Trophoblast cell (in vitro differentiated cells and primary cell): ENCODE results near the gene PHC1.
A peak's percentile ranks its signal among the peaks of the same experiment; 100 is the strongest.

Experiments used
- DNase-seq, 2 donors: peaks; one replicate each; pipeline ENCODE4 v3.0.0-alpha.2; 2016
- H2AFZ ChIP-seq: 2 replicates; pipeline ENCODE4 v1.6.1; 2013; ENCODE audit warnings: low read length, moderate library complexity, mild to moderate bottlenecking; ENCODE audit not compliant: insufficient read depth, poor library complexity
- H2AK5ac ChIP-seq: 2 replicates; pipeline ENCODE4 v1.6.1; 2013; ENCODE audit warnings: mild to moderate bottlenecking, low read length
- H2BK120ac ChIP-seq: 2 replicates; pipeline ENCODE4 v1.6.1; 2013; ENCODE audit warnings: low read length, mild to moderate bottlenecking, moderate library complexity; ENCODE audit not compliant: insufficient read depth, poor library complexity
- H2BK12ac ChIP-seq: 2 replicates; pipeline ENCODE4 v1.6.1; 2013; ENCODE audit warnings: mild to moderate bottlenecking, low read length, moderate library complexity
- H2BK5ac ChIP-seq: 2 replicates; pipeline ENCODE4 v1.6.1; 2013; ENCODE audit warnings: low read length, low read depth, moderate library complexity, mild to moderate bottlenecking; ENCODE audit not compliant: poor library complexity
- H3K14ac ChIP-seq: 2 replicates; pipeline ENCODE4 v1.6.1; 2013; ENCODE audit warnings: mild to moderate bottlenecking, low read length
- H3K18ac ChIP-seq: 2 replicates; pipeline ENCODE4 v1.6.1; 2013; ENCODE audit warnings: mild to moderate bottlenecking, low read length
- H3K23ac ChIP-seq: 2 replicates; pipeline ENCODE4 v1.6.1; 2013; ENCODE audit warnings: low read length
- H3K27ac ChIP-seq: 2 replicates; pipeline ENCODE4 v1.5.1; 2013; ENCODE audit warnings: low read depth, mild to moderate bottlenecking, inconsistent platforms, low read length, moderate library complexity
- H3K27me3 ChIP-seq: 2 replicates; pipeline ENCODE4 v1.6.1; 2013; ENCODE audit warnings: inconsistent platforms, mild to moderate bottlenecking, low read length, moderate library complexity; ENCODE audit not compliant: insufficient read depth
- H3K36me3 ChIP-seq, 2 experiments: 1 replicate in 1 of 2; 2 replicates in 1 of 2; pipeline ENCODE4 v1.6.1; 2013; ENCODE audit warnings: low read length in 2 of 2, mild to moderate bottlenecking in 2 of 2, moderate library complexity in 1 of 2; ENCODE audit not compliant: insufficient read depth in 2 of 2, control insufficient read depth in 1 of 2
- H3K4ac ChIP-seq: 2 replicates; pipeline ENCODE4 v1.6.1; 2013; ENCODE audit warnings: low read depth, mild to moderate bottlenecking, low read length, moderate library complexity
- H3K4me1 ChIP-seq, 2 experiments: 1 replicate in 1 of 2; 2 replicates in 1 of 2; pipeline ENCODE4 v1.6.1; 2013; ENCODE audit warnings: low read length in 2 of 2, mild to moderate bottlenecking in 2 of 2, moderate library complexity in 1 of 2; ENCODE audit not compliant: insufficient read depth in 2 of 2, control insufficient read depth in 1 of 2
- H3K4me2 ChIP-seq: 2 replicates; pipeline ENCODE4 v1.6.1; 2013; ENCODE audit warnings: inconsistent platforms, mild to moderate bottlenecking, low read length, moderate library complexity
- H3K4me3 ChIP-seq: 2 replicates; pipeline ENCODE4 v1.5.1; 2013; ENCODE audit warnings: mild to moderate bottlenecking, low read depth, low read length, inconsistent platforms
- H3K79me1 ChIP-seq: one replicate; pipeline ENCODE4 v1.6.1; 2013; ENCODE audit warnings: low read length
- H3K79me2 ChIP-seq: 2 replicates; pipeline ENCODE4 v1.6.1; 2013; ENCODE audit warnings: low read length, mild to moderate bottlenecking; ENCODE audit not compliant: control insufficient read depth, insufficient read depth, poor library complexity
- H3K9ac ChIP-seq: 2 replicates; pipeline ENCODE4 v1.6.1; 2013; ENCODE audit warnings: mild to moderate bottlenecking, low read length
- H3K9me3 ChIP-seq: 2 replicates; pipeline ENCODE4 v1.6.1; 2013; ENCODE audit warnings: low read depth, mild to moderate bottlenecking, control low read depth, inconsistent platforms, low read length; ENCODE audit not compliant: insufficient read depth
- H4K12ac ChIP-seq: 2 replicates; pipeline ENCODE4 v1.6.1; 2013; ENCODE audit warnings: low read depth, mild to moderate bottlenecking, low read length, moderate library complexity
- H4K8ac ChIP-seq: 2 replicates; pipeline ENCODE4 v1.6.1; 2013; ENCODE audit warnings: low read depth, mild to moderate bottlenecking, low read length, moderate library complexity
- H4K91ac ChIP-seq: one replicate; pipeline ENCODE4 v1.6.1; 2013; ENCODE audit warnings: low read depth, mild to moderate bottlenecking, low read length, moderate library complexity
- WGBS: extraction: QIAGEN DNeasy Blood & Tissue Kit; methylation state at CpG from one replicate; pipeline ENCODE4 v1.1.7; 2013; ENCODE audit warnings: missing lambda C conversion rate; ENCODE audit not compliant: insufficient read length, insufficient coverage; ENCODE audit errors: extremely low coverage; 5-methylcytosine and 5-hydroxymethylcytosine counted together

PHC1 gene

DNA sequence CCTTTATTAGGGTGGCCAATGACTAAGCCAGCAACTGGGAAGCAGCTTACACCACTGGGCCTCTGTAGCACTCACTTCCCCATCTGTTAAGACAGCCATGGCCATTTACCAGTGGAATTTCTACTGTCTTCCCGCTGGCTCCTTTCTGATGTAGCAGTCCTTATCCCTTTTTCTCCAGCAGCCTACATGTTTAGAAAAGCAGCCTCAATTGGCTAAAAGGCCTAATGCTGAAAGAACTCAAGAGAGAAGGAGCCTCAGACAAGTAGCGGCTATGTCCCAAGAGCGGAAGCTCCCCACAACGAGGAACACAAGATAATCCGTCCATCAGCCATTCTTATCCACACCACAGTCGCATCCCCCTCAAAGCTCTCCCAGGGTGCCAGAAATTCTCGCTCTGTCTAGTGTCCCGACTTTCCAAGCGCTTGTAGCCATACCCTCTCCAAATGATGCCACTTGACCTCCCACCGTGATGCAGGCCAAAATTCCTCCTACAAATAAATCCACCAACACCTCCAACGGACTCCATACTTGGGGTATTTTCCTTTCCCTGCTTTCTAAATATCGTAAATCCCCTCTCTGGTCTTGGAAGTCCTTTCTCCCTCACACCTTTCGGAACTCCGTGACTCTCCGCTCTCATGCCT, 34.5 kb downstream of the PHC1 start:
- Histone ChIP-seq H2BK12ac (no peak overlapping the region), H2BK120ac (no peak overlapping the region), H2BK5ac (no peak overlapping the region), H3K23ac (no peak overlapping the region), H3K9me3 (no peaks in the 10 kb centered on the region), H3K4ac (peak overlapping the region; percentile 49), H3K18ac (peak overlapping the region; percentile 21), H3K79me1 (peaks cover 9% of the 10 kb centered on the region), H3K4me1 (peaks cover 2 to 4% of the 10 kb centered on the region in 2 experiments), H3K27ac (peak overlapping the region; percentile 38), H3K14ac (peak overlapping the region; percentile 38), H4K91ac (peak overlapping the region; percentile 41), H4K12ac (peak overlapping the region; percentile 33), H2AK5ac (no peak overlapping the region), H3K79me2 (peaks cover 7% of the 10 kb centered on the region), H2AFZ (peak overlapping the region; percentile 9), H3K9ac (peak overlapping the region; percentile 90), H3K27me3 (no peaks in the 10 kb centered on the region), H3K4me2 (peak overlapping the region; percentile 93), H4K8ac (peak overlapping the region; percentile 75), H3K36me3 (peaks cover 6 to 10% of the 10 kb centered on the region in 2 experiments), H3K4me3 (peak overlapping the region; percentile 92)
- WGBS = no CpG with 5 or more reads among the region's 15 CpGs
- peak; percentile 30 to 38 for DNase-seq

DNA sequence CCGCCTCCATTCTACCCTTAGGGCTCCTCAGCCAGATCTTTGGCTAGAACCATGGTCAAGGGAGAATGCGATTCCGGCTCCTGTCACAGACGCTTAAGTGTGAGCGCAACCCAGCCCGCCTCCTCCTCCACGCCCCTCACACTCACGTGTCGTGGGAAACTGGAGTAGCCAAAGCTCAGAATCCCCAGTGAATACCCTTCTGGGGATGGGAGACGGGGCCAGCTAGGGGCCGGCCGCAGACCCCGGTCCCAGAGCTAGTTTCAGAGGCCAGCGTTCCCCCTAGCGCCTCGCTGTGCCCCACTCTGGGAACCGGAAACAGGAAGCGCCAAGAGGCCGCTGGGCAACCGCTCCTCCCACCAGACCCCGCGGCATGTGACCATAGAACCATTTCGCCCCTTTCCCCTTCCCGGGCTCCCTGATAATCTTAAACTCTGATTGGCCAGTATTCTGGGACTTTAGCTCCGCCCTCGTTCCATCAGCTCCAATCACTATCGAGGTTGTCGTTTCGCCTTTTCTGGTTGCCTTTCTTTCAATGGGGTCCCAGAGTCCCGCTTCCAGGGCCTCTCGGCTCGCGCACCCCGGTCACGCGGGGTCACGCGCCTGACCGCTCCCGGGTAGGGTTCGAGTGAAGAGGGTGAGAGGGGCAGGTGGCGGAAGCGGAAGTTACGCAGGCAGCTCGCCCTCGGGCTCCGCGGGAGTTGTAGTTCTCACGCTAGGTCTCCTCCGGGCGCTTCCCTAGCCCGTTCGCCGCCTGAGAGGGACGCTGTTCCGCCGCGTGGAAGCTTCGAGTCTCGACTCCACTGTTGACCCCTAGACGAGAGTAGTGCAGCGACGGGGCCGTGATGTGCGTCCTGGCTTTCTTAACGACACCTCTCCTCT, 35.3 kb downstream of the PHC1 start, which contains the start of gene M6PR:
Gene M6PR, minus strand, starts transcription at position 304 of the 879 bp plus-strand sequence. CDS start 3,241 bp downstream, outside the sequence.
- Histone ChIP-seq H3K4ac (peak within 1 kb of the TSS; percentile 72), H2BK5ac (peak within 1 kb of the TSS; percentile 97), H4K91ac (peak within 1 kb of the TSS; percentile 96), H3K4me3 (peak within 1 kb of the TSS; percentile 92), H3K9me3 (no peaks in the 10 kb centered on the region), H3K14ac (peak within 1 kb of the TSS; percentile 92), H4K8ac (peak within 1 kb of the TSS; percentile 99), H3K36me3 (peaks cover 6 to 10% of the 10 kb centered on the region in 2 experiments), H3K18ac (peak within 1 kb of the TSS; percentile 86), H3K79me2 (peaks cover 7% of the 10 kb centered on the region), H3K4me1 (peaks cover 2 to 4% of the 10 kb centered on the region in 2 experiments), H2AK5ac (no peak within 1 kb of the TSS), H2BK12ac (peak within 1 kb of the TSS; percentile 63), H2BK120ac (peak within 1 kb of the TSS; percentile 86), H3K79me1 (peaks cover 9% of the 10 kb centered on the region), H3K9ac (peak within 1 kb of the TSS; percentile 90), H4K12ac (peak within 1 kb of the TSS; percentile 89), H3K27ac (peak within 1 kb of the TSS; percentile 83), H3K23ac (no peak within 1 kb of the TSS), H3K4me2 (peak within 1 kb of the TSS; percentile 93), H2AFZ (peak within 1 kb of the TSS; percentile 96), H3K27me3 (no peaks in the 10 kb centered on the region)
- no CpG with 5 or more reads among the region's 66 CpGs for WGBS
- peak; percentile 89 to 91 for DNase-seq

DNA sequence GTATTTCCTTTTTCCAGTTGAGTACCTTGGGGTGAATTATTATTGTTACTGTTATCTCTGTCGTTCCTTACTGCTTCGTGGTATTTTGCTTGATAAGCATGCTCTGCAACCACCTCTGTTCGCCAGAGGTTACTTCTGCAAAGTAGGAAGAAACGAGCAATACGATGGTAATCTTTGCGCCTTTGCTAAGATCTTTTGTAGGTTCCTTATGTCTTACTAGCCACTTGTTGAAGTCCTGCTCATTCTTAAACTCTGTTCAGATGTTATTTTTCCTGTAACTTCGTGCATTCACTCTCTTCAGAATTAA, 35.9 kb downstream of the PHC1 start:
- no peak overlapping the region for H3K23ac ChIP-seq
- H3K18ac ChIP-seq = peak overlapping the region; percentile 70
- peaks cover 7% of the 10 kb centered on the region for H3K79me2 ChIP-seq
- WGBS = no CpG with 5 or more reads among the region's 7 CpGs
- H2AK5ac ChIP-seq = no peak overlapping the region
- no peak overlapping the region for H2BK12ac ChIP-seq
- no peak overlapping the region for H4K91ac ChIP-seq
- peaks cover 2 to 4% of the 10 kb centered on the region in 2 experiments for H3K4me1 ChIP-seq
- H4K12ac ChIP-seq = peak overlapping the region; percentile 65
- H3K27ac ChIP-seq = no peak overlapping the region
- peak overlapping the region; percentile 96 for H2AFZ ChIP-seq
- peaks cover 2 to 4% of the 10 kb centered on the region in 2 experiments for H3K36me3 ChIP-seq
- no peaks in the 10 kb centered on the region for H3K9me3 ChIP-seq
- peak overlapping the region; percentile 93 for H3K4me2 ChIP-seq
- peaks cover 9% of the 10 kb centered on the region for H3K79me1 ChIP-seq
- H3K9ac ChIP-seq = peak overlapping the region; percentile 22
- no peak overlapping the region for H3K14ac ChIP-seq
- peak overlapping the region; percentile 92 for H3K4me3 ChIP-seq
- no peak overlapping the region for H3K4ac ChIP-seq
- no peak overlapping the region for H2BK5ac ChIP-seq
- H4K8ac ChIP-seq = peak overlapping the region; percentile 99
- no peak overlapping the region for H2BK120ac ChIP-seq
- no peaks in the 10 kb centered on the region for H3K27me3 ChIP-seq
- DNase-seq = no peak

- Histone ChIP-seq H3K9me3 (no peaks in the 10 kb centered on the region), H3K4me2 (peak overlapping the region; percentile 93), H3K14ac (no peak overlapping the region), H3K4me1 (peaks cover 2 to 4% of the 10 kb centered on the region in 2 experiments), H4K91ac (no peak overlapping the region), H3K79me1 (peaks cover 9% of the 10 kb centered on the region), H3K4me3 (no peak overlapping the region), H2BK120ac (no peak overlapping the region), H4K12ac (no peak overlapping the region), H3K23ac (no peak overlapping the region), H3K18ac (no peak overlapping the region), H3K27ac (no peak overlapping the region), H2AFZ (no peak overlapping the region), H3K9ac (no peak overlapping the region), H3K27me3 (no peaks in the 10 kb centered on the region), H3K36me3 (peaks cover 0 to 2% of the 10 kb centered on the region in 2 experiments), H2BK12ac (no peak overlapping the region), H3K4ac (no peak overlapping the region), H3K79me2 (peaks cover 7% of the 10 kb centered on the region), H2AK5ac (no peak overlapping the region), H2BK5ac (no peak overlapping the region), H4K8ac (no peak overlapping the region)
- no CpG with 5 or more reads among the region's 9 CpGs for WGBS
- no peak for DNase-seq
Measured at GRCh38 chr12:8950702-8951478, 36.6 kb downstream of the PHC1 start.
